ENCODE results near the gene BLTP2.

DNA sequence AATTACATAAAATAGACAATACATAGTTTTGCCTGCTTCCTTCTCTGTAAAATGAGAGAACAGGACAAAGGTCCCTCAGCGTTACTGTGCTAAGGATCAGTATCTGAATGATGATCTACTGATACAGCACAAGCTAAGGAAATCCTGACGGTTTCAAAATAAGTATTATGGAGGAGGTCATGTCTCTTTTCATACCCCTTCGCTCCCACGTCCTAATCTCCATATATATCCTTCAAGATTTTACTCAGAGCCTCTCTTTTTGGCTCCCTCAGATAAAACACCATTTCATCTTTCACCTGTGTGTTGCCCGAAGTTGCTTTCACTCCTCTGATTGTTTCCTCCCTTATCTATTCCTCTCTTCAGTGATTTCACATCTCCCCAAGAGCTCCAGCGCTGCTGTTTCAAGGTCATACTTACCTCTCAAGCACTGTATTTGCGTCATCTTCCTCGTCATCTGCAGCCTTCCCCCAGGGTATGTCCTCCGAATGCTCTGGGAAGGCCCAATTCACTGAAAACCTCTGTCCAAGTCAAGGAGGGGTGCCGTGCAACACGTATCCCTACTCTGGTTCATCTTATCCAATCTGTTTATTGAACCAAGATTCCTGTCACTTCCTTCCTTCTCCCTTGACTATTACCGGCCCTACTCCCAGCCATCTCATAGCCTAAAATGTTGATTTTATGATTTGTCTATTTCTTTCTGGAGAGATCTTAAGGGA is 1.2 kb upstream of the BLTP2 start:
- TF ChIP-seq, protein P1, sequence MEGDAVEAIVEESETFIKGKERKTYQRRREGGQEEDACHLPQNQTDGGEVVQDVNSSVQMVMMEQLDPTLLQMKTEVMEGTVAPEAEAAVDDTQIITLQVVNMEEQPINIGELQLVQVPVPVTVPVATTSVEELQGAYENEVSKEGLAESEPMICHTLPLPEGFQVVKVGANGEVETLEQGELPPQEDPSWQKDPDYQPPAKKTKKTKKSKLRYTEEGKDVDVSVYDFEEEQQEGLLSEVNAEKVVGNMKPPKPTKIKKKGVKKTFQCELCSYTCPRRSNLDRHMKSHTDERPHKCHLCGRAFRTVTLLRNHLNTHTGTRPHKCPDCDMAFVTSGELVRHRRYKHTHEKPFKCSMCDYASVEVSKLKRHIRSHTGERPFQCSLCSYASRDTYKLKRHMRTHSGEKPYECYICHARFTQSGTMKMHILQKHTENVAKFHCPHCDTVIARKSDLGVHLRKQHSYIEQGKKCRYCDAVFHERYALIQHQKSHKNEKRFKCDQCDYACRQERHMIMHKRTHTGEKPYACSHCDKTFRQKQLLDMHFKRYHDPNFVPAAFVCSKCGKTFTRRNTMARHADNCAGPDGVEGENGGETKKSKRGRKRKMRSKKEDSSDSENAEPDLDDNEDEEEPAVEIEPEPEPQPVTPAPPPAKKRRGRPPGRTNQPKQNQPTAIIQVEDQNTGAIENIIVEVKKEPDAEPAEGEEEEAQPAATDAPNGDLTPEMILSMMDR (conservative IDR thresholded peaks at IDR 0.05), result no peak
- no peak for TF ChIP-seq ZFX (IDR thresholded peaks at IDR 0.05)
